Smooth muscle cell of the brain vasculature (primary cell): Measurements from ENCODE around the gene IRX4.

Experiments used
- DNase-seq: peaks from one replicate; pipeline ENCODE4 v3.0.0-alpha.2; 2012; ENCODE audit warnings: low read depth, low spot score

The IRX4 gene

DNA sequence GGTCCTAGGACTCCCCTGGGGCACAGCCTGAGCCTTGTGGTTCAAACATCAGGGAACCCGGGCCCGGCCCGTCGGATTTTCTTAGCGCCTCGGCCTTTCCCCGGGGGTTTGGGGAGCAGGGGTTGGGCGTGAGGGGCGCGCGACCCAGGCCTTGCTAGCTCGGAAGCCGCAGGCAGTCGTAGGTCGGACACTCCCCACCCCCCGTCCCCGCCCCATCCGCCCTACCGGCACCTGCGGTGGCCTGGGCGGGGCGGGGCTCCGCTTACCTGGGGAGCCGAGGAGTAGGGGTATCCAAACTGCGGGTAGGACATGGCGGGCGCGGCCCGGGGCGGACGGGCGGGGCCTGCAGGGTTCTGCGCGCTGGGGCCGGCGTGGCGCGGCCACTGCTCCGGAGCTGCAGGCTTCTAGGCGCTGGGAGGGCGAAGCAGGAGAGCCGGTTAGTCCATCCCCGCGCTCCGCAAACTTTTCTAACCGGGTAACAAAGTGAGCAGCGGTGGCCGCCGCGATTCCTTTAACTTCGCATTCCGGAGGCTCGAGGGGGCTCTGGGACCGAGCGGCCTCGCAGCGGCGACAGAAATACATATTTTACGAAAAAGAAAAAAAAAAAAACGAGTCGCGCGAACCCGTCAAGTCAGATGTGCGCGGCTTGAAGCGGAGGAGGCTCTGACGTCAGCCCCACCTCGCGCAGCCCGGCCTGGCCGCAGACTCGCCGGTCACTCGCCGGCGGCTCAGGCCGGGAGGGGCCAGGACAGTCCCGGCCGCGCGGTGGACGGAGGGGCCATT is at the start of gene IRX4:
Gene IRX4 (minus strand): TSS at position 589 of the 783 bp plus-strand sequence. CDS start 278 bp downstream, at position 311.
- no peak for DNase-seq

DNA sequence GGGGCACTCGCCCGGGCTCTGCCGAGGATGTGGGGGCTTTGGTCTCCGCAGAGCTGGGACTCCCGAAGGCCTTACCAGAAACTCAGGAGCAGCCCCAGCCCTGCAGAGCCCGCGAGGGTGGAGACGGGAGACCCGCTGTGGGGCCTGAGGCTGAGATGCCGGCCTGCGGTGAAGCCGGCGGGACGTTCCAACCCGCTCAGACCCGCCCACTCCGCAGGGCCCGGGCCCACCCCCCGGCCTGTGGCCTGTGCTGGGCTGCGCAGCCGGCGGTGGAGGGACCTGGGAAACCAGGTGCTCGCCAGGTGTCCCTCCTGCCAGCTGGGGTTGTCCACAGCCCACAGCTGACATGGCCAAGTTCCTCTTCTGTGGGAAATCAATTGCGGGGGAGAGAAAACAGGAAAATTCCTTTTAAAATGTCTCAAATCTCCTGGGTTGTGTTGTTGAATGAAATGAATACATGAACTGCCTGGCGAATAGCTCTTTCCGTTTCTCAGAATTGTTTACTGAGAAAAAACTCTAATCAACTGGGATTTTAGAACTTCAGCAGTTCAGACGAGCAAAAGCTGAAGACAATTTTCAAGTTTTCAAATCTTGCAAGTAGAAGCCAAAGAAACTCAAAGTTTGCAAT is 49.0 kb upstream of the IRX4 start:
- DNase-seq: no peak

DNA sequence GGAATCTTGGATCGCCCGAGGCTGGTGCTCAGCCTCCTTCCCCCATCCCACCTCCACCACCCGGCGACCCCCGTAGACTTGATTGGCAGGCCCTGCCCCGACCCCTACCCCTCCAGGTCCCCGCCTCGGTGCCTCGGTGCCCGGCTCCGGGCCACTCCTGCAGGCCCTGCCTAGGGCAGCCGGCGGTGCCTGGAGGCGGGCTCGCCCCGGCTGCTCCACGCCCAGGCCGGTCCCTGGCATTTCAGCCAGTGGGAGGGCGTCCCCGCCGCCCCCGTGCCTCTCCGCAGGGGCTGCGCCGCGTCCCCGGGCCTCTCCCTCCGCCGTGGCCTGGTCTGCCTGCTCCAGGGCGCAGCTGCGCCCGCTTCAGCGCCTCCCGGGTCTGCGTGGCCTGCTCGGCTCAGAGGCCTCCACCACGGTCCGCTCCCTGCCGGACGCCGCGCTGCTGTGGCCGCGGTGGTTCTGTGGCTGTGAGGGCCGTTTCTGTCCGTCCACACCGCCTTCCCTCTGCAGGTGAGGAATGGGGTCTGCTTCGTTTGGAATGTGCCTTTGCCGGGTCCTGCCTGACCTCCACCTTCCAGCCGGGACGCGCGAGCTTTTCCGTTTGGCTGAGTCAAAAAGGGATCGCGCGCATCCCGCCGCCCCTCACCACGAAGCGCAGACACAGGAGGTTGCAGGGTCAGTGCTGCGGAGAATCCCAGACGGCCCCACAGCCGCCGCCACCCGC is 48.3 kb upstream of the IRX4 start:
- DNase-seq: no peak

DNA sequence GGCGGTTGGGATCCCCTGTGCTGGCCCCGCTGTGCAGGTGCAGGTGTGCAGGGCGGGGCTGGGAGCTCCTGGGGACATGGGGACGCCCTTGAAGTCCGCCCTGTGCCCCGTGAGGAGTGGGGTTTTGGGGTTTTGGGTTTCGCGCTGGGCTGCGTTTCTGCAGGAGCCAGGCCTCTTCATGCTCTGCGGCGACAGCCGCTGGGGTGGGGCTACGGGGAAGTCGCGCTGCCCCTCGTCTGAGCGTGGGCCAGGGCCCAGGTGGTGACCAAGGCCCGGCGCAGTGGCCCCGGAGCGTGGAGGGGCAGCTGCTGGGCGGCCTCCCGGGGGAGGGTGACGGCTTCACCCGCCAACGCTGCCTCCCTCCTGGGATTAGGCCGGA is 47.8 kb upstream of the IRX4 start:
- no peak for DNase-seq

DNA sequence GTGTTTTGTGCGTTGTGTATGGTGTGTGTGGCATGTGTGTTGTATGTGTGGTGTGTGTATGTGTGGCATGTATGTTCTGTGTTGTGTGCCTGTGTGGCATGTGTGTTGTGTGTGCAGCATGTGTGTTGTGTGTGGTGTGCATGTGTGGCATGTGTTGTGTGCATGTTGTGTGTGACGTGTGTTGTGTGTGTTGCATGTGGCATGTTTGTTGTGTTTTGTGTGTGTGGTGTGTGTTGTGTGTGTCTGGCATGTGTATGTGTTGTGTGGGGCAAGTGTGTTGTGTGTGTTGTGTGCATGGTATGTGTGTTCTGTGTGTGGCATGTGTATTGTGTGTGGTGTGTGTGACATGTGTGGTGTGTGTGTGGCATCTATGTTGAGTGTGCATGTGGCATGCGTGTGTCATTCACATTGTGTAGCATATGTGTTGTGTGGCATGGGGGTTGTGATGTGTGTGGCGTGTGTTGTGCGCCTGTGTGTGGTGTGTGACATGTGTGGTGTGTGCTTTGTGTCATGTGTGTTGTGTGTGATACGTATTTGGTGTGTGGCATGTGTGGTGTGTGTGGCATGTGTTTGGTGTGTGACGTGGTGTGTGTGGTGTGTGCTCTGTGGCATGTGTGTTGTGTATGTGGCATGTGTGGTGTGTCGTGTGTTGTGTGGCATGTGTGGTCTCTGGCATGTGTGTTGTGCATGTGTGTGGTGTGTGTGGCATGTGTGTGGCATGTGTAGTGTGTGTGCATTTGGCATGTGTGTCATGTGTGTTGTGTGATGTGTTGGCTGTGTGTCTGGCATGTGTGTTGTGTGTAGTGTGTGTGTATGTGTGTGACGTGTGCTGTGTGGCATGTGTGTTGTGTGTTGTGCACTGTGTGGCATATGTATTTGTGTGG is 46.6 kb upstream of the IRX4 start:
- DNase-seq: no peak

GRCh38 chr5:1926471-1927341 is 44.0 kb upstream of the IRX4 start:
- DNase-seq: no peak

GRCh38 chr5:1926071-1926440 is 43.3 kb upstream of the IRX4 start:
- DNase-seq: no peak

- DNase-seq: no peak
These were observed 42.7 kb upstream of the IRX4 start for GRCh38 chr5:1925111-1926070.

GRCh38 chr5:1923766-1924165 is 41.0 kb upstream of the IRX4 start:
- DNase-seq: no peak

DNA sequence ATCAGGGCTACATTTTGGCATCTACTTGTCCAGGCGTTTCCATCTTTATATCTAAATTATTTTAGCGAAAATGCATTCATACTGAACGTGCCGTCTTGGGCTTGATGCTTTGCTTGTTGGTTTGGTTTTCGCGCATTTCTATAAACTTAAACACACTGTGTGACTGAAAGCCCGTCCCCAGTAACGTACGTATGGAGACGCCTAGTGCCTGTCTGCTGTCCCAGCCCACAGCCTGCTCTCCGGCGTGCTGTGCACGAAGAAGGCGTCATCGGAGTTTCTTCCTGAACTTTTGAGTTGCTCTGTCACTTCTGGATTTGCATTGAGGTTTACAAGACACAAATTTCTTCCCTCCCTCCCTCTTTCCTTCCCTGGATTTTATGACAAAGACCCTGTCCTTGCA is 40.6 kb upstream of the IRX4 start:
- DNase-seq: no peak

DNA sequence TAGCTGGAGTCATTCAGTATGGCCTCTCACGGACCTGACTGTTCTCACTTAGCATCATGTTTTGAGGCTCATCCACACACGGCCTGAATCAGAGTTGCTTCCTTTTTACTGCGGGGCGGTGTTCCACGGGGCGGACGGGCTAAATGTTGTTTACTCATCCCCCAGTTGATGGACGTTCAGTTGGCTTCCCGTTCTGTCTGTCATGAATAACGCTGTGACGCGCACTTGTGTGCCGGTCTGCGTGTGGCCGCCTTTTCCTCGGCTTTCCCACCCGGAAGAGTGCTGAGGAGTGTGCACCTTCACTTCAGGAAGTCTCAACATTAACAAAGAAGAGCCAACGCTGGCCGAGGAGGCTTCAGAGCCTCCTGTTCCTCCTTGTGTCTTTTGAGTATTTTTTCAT is 39.0 kb upstream of the IRX4 start:
- DNase-seq: no peak

GRCh38 chr5:1919750-1920149 is 37.0 kb upstream of the IRX4 start:
- DNase-seq: no peak

- DNase-seq: no peak
These were observed 36.5 kb upstream of the IRX4 start for GRCh38 chr5:1919209-1919566.

DNA sequence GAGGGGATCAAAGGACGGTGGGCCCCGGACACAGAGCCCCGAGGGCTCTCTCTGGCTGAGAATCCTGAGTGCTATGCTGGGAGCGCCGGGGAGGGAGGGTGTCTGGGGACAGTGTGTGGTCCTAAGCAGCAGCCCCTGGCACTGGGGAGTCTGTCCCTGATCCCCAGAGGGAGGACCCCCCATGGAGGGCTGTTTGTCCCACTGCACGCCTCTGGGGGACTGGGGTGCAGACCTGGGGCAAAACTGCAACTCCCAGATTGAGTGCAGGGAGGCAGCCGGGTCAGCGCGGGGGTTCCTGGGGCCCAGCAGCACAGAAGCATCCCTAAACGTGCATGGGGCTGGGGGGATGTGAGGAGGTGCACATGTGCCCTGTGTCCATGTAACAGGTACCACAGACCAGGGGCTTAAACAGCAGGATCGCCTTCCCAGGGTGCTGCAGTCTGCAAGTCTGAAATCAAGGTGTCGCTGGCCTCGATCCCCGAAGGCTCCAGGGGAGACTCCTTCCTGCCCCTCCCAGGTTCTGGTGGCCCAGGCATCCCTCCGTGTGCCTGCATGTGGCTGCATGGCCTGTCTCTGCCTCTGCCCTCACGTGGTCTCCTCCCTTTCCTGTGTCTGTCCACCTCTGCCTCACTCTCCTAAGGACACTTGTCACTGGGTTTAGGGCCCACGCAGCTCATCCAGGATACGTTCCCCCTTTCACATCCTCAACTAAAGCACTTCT is 35.9 kb upstream of the IRX4 start:
- no peak for DNase-seq

DNA sequence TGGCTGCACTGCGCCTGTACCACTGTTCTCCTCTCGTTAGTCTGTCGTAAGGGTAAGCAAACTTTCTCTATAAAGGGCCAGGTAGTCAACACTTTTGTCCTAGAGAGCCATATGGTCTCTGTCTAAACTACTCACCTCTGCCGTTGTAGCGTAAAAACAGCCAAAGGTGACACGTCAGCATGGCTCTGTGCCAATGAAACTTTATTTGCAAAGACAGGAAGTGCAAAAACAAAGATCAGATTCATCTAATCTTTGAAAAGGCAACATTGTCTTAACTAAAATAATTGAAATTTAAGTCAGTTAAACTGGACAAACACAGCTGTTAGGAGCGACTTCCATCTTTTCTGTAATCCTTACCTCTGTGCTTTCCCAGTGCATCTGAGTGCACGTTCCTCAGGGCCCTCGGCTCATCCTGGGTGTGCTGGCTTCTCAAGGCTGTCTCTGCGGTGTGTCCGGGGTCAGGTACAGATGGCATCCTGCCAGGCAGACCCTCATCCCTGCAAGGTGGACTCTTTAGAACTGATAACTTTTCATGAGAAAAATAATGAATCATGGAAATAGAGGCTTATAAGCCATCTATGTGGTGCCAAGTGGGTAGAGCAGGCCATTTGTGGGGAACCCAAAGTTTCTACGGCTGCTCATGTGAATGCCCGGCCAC is 35.2 kb upstream of the IRX4 start:
- DNase-seq: no peak

GRCh38 chr5:1916041-1917001 is 33.6 kb upstream of the IRX4 start:
- DNase-seq: no peak

- no peak for DNase-seq
These were observed 32.6 kb upstream of the IRX4 start for GRCh38 chr5:1915316-1915715.
